GM19467 (cell line): ENCODE results near the gene RSPO4.
"Not testable (repeated sequence)": the region's sequence is repeated elsewhere in the genome, so short reads cannot be mapped to it uniquely, and the experiment has no call there.

ENCODE experiments used
- ATAC-seq: cut with Tn5 transposase; IDR thresholded peaks from one replicate; pipeline ENCODE4 v1.9.1; 2021; ENCODE audit warnings: mild to moderate bottlenecking, moderate library complexity; ENCODE audit not compliant: unreplicated experiment

Gene RSPO4

DNA sequence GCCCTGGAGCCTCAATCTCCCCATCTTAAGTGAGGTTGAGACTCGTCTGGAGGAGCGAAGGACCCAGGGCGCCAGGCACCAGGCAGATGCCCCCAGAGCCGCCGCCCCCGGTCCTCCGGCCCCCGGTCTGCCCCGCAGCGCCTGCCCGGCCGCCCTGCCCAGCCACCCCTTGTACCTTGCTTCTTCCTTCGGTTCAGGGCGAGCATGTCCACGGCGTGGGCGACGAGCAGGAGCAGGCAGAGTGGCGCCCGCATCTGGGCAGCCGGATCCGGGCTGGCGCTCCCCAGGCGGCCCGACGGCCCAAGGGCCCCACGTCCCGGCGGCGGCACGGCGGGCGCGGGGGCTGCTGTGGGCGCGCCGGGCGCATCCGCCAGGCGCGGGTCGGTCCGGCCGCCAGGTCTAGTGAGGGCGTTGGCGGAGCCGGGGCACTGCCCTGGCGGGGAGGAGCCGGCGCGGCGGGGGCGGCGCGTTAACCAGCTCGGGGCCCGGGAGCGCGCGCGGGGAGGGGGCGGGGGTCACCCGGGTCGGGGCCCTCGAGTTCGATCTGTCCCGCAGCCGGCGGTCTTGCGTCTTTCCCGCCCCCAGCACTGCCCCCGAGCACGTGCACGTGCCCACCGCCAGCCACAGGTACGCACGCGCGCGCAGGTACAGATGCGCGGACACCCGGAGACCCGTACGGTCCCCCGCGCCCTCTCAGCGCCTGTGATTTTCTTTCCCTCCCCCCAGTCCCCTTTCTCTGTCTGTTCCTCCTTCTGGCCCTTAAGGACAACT lies at the start of gene RSPO4:
TSS of gene RSPO4 (minus strand) at position 401 of the 771 bp plus-strand sequence. CDS start at position 254, 147 bp downstream.
- ATAC-seq, result no peak

DNA sequence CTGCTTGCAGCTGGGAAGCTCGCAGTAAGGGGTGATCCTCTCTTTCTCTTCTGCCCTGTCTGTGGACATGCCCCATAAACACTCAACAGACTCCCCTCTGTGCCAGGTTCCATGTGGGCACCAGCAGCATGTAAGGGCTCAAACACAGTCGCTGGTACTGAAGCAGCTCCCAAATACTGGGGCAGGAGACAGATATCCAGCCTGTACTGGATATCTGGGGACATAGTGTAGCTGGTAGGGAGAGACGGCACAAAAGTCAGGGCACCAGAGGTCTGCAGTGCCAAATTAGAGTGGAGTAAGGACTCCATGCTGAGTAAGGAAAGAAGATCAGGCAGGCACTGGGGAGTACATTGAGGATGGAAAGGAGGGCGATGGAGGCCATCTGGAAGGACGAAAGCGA lies 48.3 kb upstream of the RSPO4 start:
- ATAC-seq, result no peak

DNA sequence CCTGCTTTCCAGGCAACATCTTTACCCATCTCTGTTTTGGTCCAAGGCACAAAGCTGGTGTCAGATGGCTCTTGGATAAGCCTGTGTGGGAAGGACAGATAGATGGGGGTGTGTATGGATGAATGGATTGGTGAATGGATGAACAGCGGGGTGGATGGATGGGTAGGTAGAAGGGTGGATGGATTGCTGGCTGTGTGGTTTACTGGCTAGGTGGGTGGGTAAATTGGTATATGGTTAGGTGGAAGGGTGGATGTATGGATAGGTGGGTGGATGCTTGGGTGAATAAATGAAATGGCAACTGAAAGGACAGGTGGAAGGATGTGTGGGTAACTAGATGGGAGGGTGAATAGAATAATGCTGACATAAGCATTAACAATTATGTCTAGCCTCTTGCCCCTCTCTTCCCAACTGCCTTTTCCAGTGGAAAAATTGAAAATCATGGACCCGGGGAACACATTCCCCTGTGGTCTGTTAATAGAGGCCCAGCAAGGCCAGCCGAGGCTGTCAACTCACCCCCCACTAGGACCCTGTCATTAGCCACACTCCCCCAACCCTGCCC lies 43.8 kb upstream of the RSPO4 start:
- no peak for ATAC-seq

DNA sequence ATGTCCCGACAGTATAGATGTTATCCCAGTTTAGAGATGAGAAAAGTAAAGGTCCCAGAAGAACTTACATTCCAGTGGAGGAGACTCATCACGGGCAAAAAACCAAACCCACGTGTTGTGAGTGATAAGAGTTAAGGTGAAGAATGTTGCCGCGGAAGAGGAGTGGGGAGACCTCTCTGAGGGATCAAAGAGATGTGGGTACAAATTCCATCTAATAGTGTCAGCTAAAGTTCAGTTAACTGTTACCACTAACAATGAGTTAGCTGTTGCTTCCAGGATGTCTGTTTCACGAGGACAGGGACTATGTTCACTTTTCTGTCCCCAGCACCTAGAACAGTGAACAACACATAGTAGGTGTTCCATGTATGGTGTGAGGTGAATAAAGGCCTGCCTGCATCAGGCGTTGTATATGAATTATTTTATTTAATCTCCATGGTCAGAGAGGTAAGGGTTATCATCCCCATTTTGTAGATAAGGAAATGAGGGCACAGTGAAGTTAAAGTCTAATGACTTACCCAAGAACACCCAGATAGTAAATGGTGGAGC lies 39.8 kb upstream of the RSPO4 start:
- ATAC-seq, result no peak

DNA sequence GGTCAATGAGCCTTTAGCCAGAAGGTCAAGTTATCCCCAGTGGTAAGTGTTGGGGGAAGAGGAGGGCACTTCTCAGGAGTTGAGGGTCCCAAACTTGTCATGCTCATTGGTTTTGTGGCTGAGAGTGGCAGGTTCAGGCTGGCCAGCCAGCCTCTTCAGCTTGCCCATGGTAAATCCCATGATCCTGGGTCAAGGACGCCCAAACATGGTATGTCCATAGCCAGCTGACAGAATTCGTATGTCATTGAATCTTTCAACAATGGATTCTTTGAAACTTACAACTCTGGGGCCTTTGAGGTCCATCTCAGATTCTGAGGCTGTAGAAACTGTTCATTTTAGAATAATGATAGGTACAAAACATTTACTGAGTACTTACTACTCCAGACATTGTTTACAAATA lies 36.1 kb upstream of the RSPO4 start:
- ATAC-seq, result no peak

DNA sequence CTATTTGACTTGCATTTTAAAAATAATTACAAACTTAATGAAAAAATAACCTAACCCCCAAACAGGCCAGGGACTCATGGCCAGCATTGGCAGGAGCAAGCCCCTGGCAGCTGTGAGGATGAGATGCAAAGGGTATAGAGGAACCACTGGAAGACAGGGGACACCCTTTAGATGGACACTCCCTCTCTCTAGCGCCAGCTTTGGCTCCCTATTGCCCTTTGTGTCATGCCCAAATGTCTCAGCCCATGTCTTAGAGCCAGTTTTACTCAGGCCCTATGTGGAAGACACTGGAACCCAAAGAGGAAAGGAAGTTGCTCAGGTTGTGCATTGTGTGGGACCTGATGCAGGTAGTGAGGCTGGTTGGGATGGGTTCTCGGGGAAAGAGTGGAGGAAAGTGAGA lies 34.9 kb upstream of the RSPO4 start:
- ATAC-seq, result no peak

DNA sequence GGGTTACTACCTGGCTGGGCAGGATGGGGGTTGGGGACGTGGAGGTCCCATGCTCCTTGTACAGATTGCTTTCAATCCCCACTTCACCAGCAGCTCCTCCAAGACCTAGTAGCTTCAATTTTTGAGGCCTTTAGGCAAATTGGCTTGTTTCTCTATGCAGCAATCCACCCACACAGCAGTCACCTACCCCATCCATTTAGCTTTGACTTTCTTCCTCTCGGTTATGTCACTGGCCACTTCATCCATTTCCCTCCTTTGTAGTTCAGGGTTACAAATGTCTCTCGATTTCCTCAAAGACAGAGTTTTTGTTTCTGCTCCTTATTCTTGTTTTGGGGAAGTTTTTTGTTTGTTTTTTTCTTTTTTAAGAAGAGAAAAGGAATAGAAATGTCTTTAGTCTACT lies 33.4 kb upstream of the RSPO4 start:
- ATAC-seq, result no peak

DNA sequence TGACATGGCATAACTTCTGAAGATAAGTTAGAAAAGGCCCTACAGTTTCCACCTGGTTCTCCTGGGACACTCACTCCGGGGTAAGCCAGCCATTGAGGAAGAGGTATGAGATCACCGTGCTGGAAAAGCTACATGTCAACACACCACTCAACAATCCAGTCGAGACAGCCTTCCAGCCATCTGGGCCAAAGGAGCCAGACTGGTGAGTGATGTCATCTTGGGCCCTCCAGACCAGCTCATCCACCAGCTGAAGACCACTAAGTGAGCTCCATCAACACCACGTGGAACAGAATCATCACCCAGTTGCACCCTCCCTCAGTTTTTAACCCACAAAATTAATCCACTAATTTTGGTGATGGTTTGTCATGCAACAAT lies 32.3 kb upstream of the RSPO4 start:
- ATAC-seq, result no peak

DNA sequence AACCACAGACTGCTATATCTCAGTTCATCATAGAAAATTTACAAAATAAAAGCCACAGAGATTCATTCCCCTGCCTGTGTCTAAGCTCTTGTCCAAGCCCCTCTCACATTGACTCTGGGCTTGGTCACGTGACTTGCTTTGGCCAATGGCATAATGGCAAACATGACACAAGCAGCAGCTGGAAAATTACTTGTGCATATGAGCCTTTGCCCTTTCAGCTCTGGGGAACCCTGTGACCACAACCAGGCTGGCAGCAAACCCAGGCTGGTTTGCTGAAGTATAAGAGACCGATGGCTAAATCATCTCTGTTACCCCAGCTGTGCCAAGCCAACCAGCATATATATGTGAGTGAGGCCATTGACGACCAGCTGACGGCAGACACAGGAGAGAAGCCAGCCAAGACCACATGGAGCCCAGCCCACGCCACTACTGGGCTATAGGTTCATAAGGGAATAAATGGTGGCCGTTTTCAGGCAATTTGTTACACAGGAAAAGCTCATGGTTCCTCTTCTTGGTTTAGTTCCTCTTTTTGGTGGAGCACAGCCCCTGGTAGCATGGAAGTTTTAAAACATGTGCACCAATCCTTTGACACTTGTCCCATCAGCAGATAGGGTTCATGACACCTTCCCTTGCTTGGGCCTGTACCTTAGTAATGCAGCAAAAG lies 31.8 kb upstream of the RSPO4 start:
- ATAC-seq, result no peak

DNA sequence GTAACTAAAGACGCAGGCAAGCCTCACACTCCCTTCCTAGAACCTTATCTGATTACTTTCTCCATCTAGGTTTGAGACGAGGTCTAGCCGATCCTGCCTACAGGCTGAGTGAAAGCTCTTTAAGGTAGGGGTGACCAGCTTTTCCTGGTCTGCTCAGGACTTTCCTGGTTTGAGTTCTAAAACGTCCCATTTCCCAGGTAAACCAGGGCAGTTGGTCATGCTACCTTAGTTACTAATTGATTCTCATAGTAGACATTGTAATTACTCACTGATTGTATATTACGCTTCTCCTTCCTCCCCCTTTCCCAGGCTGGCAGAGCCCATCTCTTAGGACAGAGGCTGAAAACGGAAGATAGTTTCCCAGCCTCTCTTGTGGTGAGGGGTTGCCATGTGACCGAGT lies 27.9 kb upstream of the RSPO4 start:
- no peak for ATAC-seq

DNA sequence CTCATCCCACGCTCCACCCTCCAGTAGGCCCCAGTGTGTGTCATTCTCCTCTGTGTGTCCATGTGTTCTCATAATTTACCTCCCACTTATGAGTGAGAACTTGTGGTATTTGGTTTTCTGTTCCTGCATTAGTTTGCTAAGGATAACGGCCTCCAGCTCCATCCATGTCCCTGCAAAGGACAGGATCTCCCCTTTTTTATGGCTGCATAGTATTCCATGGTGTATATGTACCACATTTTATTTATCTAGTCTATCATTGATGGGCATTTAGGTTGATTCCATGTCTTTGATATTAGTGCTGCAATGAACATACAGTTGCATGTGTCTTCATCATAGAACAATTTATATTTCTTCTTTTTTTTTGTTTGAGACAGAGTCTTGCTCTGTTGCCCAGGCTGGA lies 24.1 kb upstream of the RSPO4 start:
- ATAC-seq, result not testable (repeated sequence)

DNA sequence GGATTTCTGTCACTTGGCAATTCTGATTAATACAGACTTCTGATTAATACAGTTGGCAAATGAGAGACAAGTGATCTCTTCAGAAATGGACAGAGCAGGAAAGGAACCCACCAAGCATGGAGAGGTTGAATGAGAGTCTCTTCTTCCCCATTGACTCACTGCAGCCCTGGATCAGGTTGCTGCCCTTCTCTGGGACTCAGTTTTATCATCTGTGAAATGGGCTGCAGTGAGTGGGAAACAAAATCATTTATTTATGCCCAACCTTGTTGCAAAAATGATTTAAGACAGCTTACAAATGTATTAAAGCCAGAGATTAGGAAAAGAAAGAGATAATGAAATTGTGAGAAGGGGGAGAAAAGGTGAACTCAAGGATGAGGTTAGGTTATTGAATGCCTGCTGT lies 20.8 kb upstream of the RSPO4 start:
- ATAC-seq, result no peak

DNA sequence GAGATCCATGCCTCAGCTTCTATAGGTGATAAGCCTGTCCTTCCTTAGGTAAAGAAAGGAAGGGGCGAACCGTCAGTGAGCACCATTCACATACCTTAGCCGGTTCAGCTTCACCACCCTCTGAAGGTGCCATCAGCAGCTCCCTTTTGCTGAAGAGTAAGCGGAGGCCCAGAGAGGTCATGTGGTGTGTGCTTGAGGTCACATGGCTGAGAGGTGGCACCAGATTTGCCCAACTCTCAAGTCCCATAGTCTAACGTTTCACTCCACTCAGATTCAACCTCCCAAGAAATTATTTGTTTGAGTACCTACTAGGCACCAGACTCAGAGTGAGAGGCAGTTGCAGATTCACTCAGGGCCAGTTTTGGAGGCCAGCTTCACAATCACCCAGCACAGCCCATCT lies 18.5 kb upstream of the RSPO4 start:
- ATAC-seq, result no peak

DNA sequence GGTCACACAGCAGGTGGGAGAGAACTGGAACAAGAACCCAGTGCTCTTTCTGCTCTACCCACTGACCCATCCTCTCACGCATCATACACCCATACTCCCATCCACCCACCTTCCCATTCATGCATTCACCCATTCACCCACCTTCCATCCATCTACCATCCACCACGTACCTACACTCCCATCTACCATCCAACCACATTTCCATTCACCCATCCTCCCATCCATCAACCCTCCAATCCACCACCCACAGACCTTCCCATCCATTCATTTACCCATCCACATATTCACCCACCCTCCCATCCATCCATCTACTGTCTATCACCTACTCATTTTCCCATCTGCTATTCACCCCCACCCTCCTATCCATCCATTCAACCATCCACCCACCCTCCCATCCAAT lies 17.2 kb upstream of the RSPO4 start:
- no peak for ATAC-seq

DNA sequence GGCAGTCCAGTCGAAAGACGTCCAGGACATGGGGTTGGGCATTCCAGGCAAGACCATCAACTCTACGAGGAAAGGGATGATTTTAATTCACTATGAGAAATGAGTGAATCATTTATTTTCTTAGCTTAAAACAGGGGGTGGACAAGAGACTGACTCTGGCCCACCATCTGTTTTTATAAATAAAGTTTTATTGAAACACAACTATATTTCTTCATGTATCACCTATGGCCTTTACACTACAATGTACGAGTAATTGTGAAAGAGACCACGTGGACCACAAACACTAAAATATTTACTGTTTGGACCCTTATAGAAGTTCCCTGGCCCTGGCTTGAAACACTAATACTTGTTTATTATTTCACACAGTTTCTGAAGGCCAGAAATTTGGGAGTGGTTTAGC lies 15.6 kb upstream of the RSPO4 start:
- ATAC-seq, result no peak

DNA sequence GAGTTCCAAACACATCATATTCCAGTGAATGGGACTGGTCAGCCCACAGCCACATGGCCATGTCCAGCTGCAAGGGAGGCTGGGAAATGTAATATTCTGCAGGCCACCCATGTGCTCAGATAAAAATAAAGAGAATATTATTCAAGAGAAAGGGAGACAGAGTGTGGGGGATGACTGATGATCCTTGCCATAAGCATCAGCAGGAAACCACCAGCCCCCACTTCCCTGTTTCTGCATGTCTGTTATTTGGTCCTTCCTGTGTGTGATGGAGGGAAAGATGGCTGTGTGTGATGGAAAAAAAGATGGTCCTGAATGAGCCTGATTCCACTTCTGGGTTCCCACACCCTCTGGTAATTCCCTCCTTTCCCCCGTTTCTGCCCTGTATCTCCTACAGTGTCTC lies 13.1 kb upstream of the RSPO4 start:
- ATAC-seq, result no peak

DNA sequence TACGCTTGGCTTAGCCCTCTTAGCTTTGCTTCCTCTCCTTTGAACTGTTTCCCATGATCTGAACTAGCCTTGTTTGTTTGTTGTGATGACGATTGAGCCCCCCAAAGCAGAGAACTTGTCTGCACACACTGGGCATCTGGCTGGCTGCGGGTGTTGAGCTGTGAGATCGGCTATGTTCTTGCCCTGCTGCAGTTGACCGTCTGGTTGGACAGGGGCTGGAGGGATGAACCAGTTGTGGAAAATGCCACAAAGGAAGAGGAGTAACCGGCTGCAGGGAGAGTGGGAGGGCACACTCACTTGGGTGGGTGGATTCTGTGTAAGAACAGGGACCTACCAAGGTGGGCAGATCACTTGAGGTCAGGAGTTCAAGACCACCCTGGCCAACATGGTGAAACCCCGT lies 12.4 kb upstream of the RSPO4 start:
- ATAC-seq, result no peak

DNA sequence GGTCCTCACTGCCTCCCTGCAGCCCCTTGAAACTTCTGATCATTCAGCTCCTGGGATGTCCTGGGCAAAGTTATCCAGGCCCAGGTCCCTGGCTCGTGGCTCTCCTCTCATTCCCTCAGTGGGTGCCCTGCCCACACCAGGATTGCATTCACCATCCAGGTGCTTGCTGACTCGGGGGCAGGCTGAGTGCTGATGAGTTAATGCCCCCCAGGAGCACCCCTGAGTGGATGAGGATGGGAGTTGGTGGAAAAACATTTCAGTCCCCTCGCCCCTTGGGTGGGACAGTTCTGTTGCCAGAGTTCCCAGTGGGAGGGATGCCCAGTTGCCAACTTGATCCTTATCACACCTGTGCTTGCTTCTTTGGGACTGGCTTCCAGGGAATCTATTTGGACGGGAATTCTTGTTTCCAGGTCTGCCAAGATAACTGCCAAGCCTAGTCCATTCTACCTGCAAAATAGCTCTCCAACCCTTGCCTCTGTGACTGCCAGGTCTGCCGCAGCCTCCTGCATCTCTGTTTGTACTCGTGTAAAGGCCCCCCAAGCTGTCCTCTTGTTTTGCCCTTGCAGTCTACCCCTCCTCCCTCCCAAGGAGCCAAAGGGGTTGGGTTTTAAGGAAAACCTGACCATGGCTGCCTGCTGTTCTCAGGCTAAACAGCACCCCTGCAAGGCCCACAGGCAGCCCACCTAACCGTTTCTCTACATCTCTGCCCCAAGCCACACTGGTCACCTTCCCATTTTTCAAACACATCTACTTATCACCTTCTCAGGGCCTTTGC lies 11.6 kb upstream of the RSPO4 start:
- ATAC-seq, result no peak

DNA sequence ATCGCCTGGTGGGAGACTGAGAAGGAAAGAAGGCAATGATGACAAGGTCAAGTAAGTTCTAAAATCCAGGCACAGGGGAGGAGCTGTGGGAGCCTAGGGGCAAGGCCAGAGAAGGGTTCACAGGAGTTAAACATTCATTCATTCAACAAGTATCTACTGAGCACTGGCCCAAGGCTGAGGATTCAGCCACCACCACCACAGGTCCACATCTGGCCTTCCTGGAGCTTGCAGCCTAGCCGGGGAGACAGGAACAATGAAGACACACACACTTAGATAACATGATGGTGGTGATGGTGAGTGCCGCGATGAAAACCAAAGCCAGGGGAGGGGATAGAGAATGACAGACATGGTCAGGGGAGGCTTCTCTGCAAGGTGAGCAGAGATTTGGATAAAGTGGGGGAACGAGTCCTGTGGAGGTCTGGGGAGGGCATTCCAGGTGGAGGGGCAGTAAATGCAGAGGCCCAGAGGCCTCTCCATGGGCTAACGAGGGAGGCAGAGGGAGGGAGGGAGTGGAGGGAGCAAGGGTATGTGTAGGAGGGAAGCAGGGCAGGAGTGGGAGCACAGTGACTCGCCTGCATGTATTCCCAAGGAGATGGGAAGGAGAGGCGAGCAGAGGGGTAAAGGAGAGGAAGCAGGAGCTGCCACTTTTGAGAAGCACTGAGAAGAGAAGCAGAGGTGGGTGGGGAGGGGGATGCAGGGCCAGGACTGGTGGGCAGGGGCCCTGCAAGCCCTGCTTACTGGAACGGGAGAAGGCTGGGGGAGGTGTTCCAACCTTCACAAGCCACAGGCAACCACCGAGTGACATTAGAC lies 10.5 kb upstream of the RSPO4 start:
- no peak for ATAC-seq

DNA sequence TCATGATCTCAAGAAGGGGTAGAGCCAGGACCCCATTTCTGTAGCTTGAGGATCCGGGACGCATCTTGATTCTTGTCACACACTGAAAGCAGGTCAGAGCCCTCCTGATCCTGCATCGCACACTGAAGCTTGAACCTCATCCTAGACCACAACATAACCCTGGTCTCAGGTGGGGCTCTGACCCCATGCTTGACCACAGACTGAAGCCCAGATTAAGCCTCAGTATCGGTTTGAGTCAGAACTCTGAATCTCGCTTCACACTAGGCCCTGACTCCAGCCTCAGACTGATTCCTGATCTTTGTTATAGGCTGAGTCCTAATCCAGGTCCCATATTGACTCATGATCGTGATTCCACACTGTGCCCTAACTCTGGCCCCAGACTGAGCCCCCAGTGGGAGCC lies 8.5 kb upstream of the RSPO4 start:
- peak; percentile 56 for ATAC-seq
